NCI-H82 (cell line): ENCODE measurements around the gene FANCI.

Source experiments
- DNase-seq: peaks from one replicate; lab custom pipeline; 2025; lab: John Stamatoyannopoulos, UW

FANCI gene

GRCh38 chr15:89333959-89334509 is 90.3 kb downstream of the FANCI start:
- DNase-seq, result no peak

- peak; percentile 100 for DNase-seq
These were observed 90.9 kb downstream of the FANCI start, which contains the start of gene POLG for GRCh38 chr15:89334510-89335297. POLG (minus strand) TSS chr15:89334824; CDS start chr15:89333754, 1,070 bp downstream.

DNA sequence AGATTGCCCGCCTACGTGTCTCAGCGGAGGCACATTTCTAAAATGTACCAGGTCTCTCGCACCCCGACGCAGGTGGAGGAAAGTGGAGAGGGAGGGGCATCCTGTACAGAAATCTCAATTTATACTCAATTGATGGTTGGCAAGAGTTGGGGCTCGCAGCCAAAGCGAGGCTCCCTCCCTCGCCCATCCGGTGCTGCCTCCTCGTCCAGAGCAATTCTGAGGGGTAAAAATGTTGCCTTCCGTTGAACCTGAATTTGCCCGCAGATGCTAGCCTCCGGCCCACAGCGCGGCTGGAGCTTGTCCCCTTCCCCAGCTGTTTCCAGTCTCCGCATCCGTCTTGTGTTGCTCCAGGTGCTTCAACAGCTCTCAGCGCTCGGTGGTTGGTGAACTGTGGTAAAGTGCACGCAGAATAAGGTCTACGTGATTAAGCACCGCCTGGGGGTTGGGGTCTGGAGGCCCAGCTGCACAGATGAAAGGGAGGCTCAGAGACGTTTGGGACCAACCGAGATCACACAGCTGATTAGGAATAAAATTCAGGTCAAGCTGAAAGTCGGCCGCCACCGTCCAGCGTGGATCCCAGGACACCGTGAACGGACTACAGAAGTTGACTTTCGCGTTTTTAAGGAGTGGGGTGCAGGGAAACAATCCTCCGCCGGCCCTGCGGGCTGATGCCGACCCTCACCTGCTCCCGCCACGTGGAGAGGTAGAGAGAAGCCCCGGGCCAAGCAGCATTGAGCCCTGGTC is 91.7 kb downstream of the FANCI start:
- DNase-seq, result peak; percentile 87

DNA sequence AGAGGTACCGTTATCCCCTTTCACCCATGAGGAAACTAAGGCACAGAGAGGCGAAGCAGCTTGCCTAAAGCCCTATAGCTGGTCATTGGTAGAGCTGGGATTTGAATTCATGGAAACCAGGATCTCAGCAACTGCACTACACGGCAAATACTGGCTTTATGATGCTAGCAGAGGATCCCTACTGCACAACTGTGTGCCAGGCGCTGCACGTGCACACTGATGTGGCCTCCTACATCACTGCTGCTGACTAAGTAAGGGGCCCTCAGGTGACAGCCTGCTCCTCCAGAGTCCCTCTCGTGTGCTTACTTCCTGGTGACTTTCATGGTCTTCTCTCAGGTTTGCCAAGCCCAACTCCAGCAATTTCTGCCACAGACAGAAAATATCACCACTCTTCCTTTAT is 94.3 kb downstream of the FANCI start:
- DNase-seq, result no peak

DNA sequence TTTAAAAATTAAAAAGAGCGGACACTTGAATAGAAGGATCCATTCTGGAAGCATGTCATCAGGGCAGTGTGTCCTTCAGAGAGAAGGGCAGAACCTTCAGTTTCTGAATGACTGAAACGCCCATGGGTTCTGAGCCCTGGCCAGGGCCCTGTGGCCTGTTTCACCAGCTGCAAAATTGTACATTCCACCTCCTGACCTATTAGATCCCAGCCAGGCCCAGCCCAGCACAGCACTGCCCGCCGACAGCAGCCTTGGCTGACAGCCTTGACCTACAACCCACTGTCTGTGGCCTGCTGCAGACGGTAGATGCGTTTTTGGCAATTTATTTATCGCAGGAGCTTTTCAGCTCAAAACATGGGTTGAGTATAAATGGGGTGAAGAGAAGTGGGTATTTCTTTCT is 96.8 kb downstream of the FANCI start:
- no peak for DNase-seq

DNA sequence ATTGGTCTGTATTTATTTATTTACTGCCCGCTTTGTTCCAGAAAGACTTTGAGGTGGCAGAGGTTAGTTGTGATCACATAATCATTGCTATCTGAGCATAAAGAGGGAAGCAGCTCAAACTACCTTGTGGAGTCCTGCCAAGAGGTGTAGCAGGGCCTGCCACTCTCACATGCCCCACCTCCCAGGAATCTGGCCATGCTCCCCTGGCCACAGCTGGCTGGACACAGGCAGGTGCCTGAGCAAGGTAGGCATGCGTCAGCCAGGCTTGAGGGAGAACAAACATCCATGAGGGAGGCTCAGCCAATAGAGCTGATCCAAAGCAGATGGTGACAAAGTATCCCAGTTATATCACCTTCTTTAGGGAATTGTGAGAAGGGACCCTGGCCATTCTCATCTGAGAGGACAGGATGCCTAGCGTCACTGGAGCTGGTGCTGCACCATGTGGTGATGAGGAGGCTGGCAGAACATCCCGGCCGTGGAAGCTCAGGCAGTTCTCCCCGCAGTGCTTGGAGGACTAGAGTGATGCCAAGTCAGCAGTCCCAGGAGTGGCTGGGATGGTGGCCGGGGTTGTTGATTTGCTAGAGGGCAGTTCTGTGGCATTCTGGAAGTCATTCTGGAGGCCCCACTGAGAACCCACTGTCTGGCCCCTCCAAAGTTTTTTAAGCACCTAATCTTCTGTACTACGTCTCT is 97.7 kb downstream of the FANCI start:
- DNase-seq, result no peak

DNA sequence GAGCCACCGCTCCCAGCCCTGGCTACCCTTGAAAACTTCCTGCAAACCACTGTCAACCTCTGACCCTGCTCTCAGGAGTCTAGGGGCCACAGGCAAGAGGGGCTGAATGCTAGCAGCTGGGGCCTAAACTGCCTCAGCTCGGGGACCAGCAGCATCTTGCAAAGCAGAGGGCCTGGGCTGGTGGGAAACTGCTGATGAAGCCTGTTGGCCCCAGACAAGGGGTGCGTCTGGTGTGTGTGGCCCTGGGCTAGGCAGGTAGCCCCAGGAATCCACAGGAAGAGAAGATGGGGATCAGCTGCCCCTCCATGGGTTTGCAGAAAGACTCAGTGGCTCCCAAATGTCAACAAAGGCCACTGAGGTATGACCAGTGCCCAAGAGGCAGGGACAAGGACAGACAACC is 99.1 kb downstream of the FANCI start:
- no peak for DNase-seq

DNA sequence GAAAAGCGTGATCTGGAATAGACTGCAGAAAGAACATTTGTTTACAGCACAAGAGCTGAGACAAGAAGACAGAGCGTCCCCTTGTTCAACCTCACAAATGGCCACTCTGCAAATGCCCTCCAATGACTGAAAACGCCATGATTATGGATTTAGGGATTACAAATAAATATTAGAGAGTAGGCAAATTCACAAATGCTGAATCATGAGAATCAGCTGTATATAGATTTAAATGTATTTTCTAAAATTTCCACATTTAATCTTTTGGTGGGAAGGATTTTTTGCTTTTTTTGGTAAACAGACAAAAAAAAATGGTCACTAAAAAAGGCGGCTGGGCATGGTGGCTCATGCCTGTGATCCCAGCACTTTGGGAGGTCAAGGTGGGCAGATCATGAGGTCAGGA is 101.5 kb downstream of the FANCI start:
- DNase-seq, result no peak

- DNase-seq, result no peak
These were observed 102.9 kb downstream of the FANCI start for GRCh38 chr15:89346516-89347231.

DNA sequence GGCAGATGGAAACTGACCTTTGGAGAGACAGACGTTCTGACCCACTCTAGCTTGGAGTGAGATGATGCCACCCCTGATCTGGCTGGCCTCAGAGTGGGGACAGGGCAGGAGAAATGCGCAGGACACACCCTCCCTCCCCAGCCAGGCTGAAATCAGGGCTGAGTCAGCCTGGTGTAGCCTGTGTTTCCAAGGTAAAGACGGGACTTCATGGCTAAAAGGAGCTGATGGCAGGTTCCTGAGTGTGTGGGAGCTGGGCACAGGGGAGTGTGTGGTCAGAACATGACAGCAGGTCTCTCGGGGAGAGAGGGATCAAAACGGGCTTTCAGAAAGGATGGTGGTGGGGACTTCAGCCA is 105.4 kb downstream of the FANCI start:
- DNase-seq, result no peak

GRCh38 chr15:89352476-89352875 is 108.7 kb downstream of the FANCI start:
- DNase-seq, result no peak

DNA sequence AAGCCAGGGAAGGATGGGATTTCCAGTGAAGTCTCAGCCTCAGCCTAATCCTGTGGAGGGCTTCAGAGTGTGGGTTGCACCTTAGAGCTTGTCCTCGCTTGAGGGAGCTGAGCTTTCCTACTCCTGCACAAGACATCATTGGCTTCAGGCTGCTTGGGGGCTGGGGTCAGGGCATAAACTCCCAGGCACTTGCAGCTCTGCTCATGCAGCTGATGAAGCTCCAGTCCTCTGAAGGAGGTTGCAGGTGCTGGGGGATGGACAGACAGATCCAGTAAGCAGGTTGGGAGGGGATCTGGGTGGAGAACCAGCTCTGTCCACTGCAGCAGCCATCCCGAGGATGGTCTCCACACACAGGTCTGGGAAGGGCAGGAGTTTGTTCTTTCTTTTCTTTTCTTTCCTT is 110.2 kb downstream of the FANCI start:
- DNase-seq, result peak; percentile 23

DNA sequence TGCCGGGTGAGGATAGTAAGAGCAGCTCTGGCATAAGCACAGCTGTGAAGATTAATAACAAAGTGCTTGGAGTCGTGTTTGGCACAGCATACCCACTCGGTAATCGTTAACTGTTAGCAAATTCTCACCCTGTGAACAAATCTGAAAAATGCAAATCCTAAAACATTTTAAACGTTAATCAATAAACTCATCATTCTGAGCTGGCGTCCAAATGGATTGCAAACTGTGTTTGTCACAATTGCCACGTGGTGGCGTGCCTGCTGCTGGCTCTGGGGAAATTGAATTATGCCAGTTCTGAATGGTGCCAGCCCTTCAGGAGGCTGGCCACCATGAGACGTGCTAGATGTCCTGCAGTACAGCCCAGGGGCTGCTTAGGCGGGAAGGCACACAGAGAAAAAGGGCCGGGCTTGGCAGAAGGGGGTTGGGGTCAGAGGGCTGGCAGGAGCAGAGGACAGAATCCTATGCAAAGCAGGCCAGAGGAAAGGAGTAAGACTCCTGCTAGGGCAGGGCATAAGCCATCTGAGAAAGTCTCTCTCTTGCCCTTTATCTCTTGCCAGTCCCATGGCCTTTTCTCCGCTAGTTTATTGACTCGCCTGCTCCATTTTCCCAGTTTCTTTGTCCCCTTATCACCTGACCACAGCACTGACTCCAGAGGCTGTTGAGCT is 113.0 kb downstream of the FANCI start:
- DNase-seq, result peak; percentile 48

- no peak for DNase-seq
These were observed 114.6 kb downstream of the FANCI start for GRCh38 chr15:89358435-89358754.

- peak; percentile 89 for DNase-seq
These were observed 115.1 kb downstream of the FANCI start for GRCh38 chr15:89358755-89359439.

- DNase-seq, result no peak
These were observed 115.9 kb downstream of the FANCI start for GRCh38 chr15:89359471-89360293.

- no peak for DNase-seq
These were observed 116.7 kb downstream of the FANCI start for GRCh38 chr15:89360294-89360971.

DNA sequence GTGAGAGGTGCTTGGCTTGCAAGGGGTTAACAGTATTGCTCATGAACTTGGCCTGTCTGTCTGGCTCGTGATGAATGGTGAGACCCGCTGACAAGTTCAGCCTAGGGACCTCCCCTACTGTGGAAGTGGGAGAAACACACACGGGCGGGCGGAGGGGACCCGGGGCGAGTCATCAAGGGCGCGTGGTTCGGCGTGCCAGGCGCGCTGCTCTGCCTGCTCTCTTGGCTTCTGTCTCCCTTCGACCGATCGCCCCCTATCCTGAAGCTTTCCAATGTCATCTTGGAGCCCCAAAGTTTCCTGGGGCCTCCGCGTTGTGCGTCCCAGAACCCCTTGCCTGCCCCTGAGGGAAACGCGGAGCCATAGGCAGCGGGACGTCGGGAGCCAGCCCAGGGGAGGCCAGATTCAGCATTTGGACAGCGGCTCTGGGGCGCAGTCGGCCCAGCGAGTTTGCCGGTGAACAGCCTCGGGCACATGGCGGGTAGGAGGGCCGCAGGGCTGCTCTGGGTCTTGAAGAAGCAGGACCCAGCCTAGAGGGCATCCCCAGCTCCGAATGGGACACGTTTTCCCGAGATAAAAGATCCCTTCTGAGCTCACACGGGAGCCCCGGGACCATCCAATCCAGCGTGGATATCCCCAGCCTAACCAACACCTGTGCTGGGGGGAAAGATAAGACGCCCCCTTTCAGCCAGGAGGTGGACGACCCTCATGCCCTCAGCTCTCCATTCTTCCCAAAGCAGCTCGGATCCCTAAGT is 117.8 kb downstream of the FANCI start:
- peak; percentile 59 for DNase-seq
